ENCODE results near the gene CDHR2. TPM values are rescaled to one million over a fixed set of nuclear protein-coding genes. Genes with fewer than 3 reads are reported as not detected.

CDHR2 gene
- total RNA-seq, 1 experiment from 2014 or later: 0.10 TPM

DNA sequence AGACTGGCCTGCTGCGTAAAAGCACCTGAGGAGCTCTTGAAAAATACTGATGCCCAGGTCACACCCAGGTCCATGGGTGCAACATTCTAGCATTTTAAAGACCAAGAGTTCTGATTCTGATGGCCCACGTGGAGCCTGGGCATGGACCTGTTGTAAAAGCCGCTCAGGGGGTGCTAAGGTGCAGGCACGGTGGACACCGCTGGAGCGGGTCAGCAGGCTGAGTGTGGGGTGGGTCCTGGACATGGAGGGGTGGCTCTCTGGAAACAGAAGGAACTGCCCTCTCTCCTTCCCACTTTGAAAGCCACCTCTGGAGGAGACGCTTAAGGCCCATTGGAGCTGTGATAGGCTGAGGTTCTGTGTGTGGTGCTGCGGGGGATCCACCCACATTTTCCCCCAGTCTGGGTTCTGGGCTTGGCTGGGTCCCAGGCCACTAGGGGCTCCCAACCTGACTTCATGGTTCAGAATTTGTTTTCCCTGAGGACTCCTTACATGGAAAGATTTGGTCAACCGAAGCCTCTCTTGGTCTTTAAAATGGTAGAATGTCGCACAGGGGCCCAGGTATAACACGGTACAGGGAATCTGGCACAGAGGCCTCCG lies 44.2 kb downstream of the CDHR2 start:
- Histone ChIP-seq H3K9me2 (ENCODE audit: insufficient read depth) (no peaks in the 10 kb centered on the region), H2AFZ (ENCODE audit: low read depth, low read length, poor library complexity, severe bottlenecking) (no peak overlapping the region), H3K4me2 (ENCODE audit: low read length) (no peak overlapping the region), H3K79me2 (ENCODE audit: insufficient read depth, low read length) (no peaks in the 10 kb centered on the region), H3K4me3 (replicated peaks in 1 of 2; ENCODE audit: low read depth in 1 of 2, low read length in 2 of 2) (no peak overlapping the region), H3K9ac (ENCODE audit: low read length) (no peak overlapping the region), H4K20me1 (ENCODE audit: insufficient read depth) (no peaks in the 10 kb centered on the region), H3K36me3 (ENCODE audit: control insufficient read depth in 1 of 2, insufficient read depth in 2 of 2, low read length in 2 of 2) (peaks cover 0 to 8% of the 10 kb centered on the region in 2 experiments; a peak in 2 of 4 replicates), H3K27me3 (ENCODE audit: insufficient read depth, low read length) (no peaks in the 10 kb centered on the region), H3K4me1 (ENCODE audit: control insufficient read depth in 1 of 2, insufficient read depth in 2 of 2, low read length in 2 of 2) (no peaks in the 10 kb centered on the region), H3K27ac (ENCODE audit: low read depth, low read length) (no peak overlapping the region), H3K9me3 (ENCODE audit: control insufficient read depth in 1 of 2, insufficient read depth in 1 of 2, low read depth in 1 of 2, low read length in 2 of 2) (peaks cover 0 to 8% of the 10 kb centered on the region in 2 experiments; a peak in 1 of 4 replicates)
- TF ChIP-seq EZH2 (IDR thresholded peaks at IDR 0.05) (no peak), POLR2A (IDR thresholded peaks at IDR 0.05; ENCODE audit: borderline replicate concordance, extremely low read depth, insufficient read depth, insufficient read length) (no peak), TCF7L2 (IDR thresholded peaks at IDR 0.05; ENCODE audit: borderline replicate concordance, extremely low read depth, insufficient read depth, insufficient read length) (no peak), ZNF274 (IDR thresholded peaks at IDR 0.05; ENCODE audit: low read depth, low read length) (no peak)
- TF ChIP-seq, protein P1, sequence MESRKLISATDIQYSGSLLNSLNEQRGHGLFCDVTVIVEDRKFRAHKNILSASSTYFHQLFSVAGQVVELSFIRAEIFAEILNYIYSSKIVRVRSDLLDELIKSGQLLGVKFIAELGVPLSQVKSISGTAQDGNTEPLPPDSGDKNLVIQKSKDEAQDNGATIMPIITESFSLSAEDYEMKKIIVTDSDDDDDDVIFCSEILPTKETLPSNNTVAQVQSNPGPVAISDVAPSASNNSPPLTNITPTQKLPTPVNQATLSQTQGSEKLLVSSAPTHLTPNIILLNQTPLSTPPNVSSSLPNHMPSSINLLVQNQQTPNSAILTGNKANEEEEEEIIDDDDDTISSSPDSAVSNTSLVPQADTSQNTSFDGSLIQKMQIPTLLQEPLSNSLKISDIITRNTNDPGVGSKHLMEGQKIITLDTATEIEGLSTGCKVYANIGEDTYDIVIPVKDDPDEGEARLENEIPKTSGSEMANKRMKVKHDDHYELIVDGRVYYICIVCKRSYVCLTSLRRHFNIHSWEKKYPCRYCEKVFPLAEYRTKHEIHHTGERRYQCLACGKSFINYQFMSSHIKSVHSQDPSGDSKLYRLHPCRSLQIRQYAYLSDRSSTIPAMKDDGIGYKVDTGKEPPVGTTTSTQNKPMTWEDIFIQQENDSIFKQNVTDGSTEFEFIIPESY (IDR thresholded peaks at IDR 0.05; ENCODE audit: extremely low read depth, insufficient replicate concordance, low read length): no peak
- TF ChIP-seq, protein P2, sequence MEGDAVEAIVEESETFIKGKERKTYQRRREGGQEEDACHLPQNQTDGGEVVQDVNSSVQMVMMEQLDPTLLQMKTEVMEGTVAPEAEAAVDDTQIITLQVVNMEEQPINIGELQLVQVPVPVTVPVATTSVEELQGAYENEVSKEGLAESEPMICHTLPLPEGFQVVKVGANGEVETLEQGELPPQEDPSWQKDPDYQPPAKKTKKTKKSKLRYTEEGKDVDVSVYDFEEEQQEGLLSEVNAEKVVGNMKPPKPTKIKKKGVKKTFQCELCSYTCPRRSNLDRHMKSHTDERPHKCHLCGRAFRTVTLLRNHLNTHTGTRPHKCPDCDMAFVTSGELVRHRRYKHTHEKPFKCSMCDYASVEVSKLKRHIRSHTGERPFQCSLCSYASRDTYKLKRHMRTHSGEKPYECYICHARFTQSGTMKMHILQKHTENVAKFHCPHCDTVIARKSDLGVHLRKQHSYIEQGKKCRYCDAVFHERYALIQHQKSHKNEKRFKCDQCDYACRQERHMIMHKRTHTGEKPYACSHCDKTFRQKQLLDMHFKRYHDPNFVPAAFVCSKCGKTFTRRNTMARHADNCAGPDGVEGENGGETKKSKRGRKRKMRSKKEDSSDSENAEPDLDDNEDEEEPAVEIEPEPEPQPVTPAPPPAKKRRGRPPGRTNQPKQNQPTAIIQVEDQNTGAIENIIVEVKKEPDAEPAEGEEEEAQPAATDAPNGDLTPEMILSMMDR (IDR thresholded peaks at IDR 0.05 in 2 of 3, conservative IDR thresholded peaks at IDR 0.05 in 1 of 3; ENCODE audit: borderline replicate concordance in 1 of 3, insufficient read depth in 1 of 3, low read depth in 2 of 3, low read length in 2 of 3): peak in 2 of 3 experiments; percentile 21 to 22; a peak in 2 of 6 replicates
- ChIA-PET RAD21 (ENCODE audit: low non-redundant PET in 1 of 2, low total read pairs in 2 of 2, uncharacterized antibody in 2 of 2, unreplicated experiment in 2 of 2) (no interaction called here), CTCF (no interaction called here), POLR2A (no interaction called here)
- DNase-seq (ENCODE audit: low read depth, low spot score) (no peak), ATAC-seq (0 out of 2 replicates have a peak, but pooled peaks have one; percentile 20)
- intact Hi-C loops (cut with micrococcal nuclease): no loop called here
- BruUV-seq (replicated peaks): no TSS peak

All from HCT116 (cell line).